ENCODE data around the gene KCTD8. TPM values are rescaled to one million over a fixed set of nuclear protein-coding genes. Genes with fewer than 3 reads are reported as not detected.

Gene KCTD8
- total RNA-seq, 1 experiment from 2014 or later: 3.8 TPM

DNA sequence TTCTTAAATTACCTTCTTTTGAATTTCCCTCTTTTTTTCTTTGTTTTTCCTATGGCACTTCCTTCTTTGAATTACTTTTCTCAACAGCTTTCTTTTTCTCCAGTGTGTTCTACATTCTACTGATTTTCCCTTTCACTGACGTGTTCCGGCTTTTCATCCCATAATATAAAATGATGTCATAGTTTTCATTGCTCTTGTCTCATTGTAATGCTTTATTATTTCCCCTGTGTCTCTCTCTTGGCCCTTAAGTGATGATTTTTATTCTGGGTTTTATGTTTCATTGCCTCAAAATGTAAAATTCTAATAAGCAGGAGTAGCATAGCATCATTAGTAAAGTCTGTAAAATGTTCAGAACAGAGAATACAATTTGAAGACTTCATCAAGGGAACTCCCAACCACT is 299.3 kb downstream of the KCTD8 start:
- TF ChIP-seq, protein P1, sequence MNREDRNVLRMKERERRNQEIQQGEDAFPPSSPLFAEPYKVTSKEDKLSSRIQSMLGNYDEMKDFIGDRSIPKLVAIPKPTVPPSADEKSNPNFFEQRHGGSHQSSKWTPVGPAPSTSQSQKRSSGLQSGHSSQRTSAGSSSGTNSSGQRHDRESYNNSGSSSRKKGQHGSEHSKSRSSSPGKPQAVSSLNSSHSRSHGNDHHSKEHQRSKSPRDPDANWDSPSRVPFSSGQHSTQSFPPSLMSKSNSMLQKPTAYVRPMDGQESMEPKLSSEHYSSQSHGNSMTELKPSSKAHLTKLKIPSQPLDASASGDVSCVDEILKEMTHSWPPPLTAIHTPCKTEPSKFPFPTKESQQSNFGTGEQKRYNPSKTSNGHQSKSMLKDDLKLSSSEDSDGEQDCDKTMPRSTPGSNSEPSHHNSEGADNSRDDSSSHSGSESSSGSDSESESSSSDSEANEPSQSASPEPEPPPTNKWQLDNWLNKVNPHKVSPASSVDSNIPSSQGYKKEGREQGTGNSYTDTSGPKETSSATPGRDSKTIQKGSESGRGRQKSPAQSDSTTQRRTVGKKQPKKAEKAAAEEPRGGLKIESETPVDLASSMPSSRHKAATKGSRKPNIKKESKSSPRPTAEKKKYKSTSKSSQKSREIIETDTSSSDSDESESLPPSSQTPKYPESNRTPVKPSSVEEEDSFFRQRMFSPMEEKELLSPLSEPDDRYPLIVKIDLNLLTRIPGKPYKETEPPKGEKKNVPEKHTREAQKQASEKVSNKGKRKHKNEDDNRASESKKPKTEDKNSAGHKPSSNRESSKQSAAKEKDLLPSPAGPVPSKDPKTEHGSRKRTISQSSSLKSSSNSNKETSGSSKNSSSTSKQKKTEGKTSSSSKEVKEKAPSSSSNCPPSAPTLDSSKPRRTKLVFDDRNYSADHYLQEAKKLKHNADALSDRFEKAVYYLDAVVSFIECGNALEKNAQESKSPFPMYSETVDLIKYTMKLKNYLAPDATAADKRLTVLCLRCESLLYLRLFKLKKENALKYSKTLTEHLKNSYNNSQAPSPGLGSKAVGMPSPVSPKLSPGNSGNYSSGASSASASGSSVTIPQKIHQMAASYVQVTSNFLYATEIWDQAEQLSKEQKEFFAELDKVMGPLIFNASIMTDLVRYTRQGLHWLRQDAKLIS (CRISPR knock-in tag; IDR thresholded peaks at IDR 0.05; ENCODE audit: borderline replicate concordance): no peak
- no peak for TF ChIP-seq RELA (CRISPR knock-in tag; IDR thresholded peaks at IDR 0.05; ENCODE audit: borderline replicate concordance)
- TF ChIP-seq ERG (CRISPR knock-in tag; IDR thresholded peaks at IDR 0.05): no peak
- no peak for TF ChIP-seq FOXJ3 (CRISPR knock-in tag; IDR thresholded peaks at IDR 0.05; ENCODE audit: borderline replicate concordance)
- TF ChIP-seq FOXK1 (CRISPR knock-in tag; IDR thresholded peaks at IDR 0.05): no peak
- TF ChIP-seq MYBL2 (CRISPR knock-in tag; IDR thresholded peaks at IDR 0.05): no peak
- TF ChIP-seq, protein P2, sequence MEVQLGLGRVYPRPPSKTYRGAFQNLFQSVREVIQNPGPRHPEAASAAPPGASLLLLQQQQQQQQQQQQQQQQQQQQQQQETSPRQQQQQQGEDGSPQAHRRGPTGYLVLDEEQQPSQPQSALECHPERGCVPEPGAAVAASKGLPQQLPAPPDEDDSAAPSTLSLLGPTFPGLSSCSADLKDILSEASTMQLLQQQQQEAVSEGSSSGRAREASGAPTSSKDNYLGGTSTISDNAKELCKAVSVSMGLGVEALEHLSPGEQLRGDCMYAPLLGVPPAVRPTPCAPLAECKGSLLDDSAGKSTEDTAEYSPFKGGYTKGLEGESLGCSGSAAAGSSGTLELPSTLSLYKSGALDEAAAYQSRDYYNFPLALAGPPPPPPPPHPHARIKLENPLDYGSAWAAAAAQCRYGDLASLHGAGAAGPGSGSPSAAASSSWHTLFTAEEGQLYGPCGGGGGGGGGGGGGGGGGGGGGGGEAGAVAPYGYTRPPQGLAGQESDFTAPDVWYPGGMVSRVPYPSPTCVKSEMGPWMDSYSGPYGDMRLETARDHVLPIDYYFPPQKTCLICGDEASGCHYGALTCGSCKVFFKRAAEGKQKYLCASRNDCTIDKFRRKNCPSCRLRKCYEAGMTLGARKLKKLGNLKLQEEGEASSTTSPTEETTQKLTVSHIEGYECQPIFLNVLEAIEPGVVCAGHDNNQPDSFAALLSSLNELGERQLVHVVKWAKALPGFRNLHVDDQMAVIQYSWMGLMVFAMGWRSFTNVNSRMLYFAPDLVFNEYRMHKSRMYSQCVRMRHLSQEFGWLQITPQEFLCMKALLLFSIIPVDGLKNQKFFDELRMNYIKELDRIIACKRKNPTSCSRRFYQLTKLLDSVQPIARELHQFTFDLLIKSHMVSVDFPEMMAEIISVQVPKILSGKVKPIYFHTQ (CRISPR knock-in tag; IDR thresholded peaks at IDR 0.05): no peak
- no peak for TF ChIP-seq EMX1 (CRISPR knock-in tag; IDR thresholded peaks at IDR 0.05)
- CTCF ChIA-PET: no interaction called here

GRCh38 chr4:44147571-44148075 is 301.0 kb downstream of the KCTD8 start:
- Mint-ChIP-seq H3K4me3 (no peak overlapping the region), H3K36me3 (peaks cover 17% of the 10 kb centered on the region), H3K27ac (no peak overlapping the region), H3K4me1 (peaks cover 23% of the 10 kb centered on the region), H3K9me3 (peaks cover 27% of the 10 kb centered on the region), H3K27me3 (ENCODE audit: low read depth) (no peaks in the 10 kb centered on the region)
- ChIA-PET POLR2A (no interaction called here), CTCF (no interaction called here)
- TF ChIP-seq IRF2 (CRISPR knock-in tag; IDR thresholded peaks at IDR 0.05; ENCODE audit: borderline replicate concordance, low read depth) (no peak), NFE2L1 (CRISPR knock-in tag; IDR thresholded peaks at IDR 0.05) (no peak), RELA (CRISPR knock-in tag; IDR thresholded peaks at IDR 0.05; ENCODE audit: borderline replicate concordance) (no peak), ZNF416 (CRISPR knock-in tag; IDR thresholded peaks at IDR 0.05) (no peak), ZNF219 (CRISPR knock-in tag; IDR thresholded peaks at IDR 0.05; ENCODE audit: borderline replicate concordance) (no peak), HMGA2 (CRISPR knock-in tag; IDR thresholded peaks at IDR 0.05) (no peak), TEAD1 (CRISPR knock-in tag; IDR thresholded peaks at IDR 0.05) (no peak), JUN (CRISPR knock-in tag; IDR thresholded peaks at IDR 0.05) (no peak), NR2C2 (CRISPR knock-in tag; IDR thresholded peaks at IDR 0.05) (no peak), SP1 (CRISPR knock-in tag; conservative IDR thresholded peaks at IDR 0.05) (no peak), ATF1 (CRISPR knock-in tag; IDR thresholded peaks at IDR 0.05) (no peak), FOXJ3 (CRISPR knock-in tag; IDR thresholded peaks at IDR 0.05; ENCODE audit: borderline replicate concordance) (no peak), ZBTB21 (CRISPR knock-in tag; IDR thresholded peaks at IDR 0.05; ENCODE audit: borderline replicate concordance) (no peak), MYBL2 (CRISPR knock-in tag; IDR thresholded peaks at IDR 0.05) (no peak), ZNF671 (CRISPR knock-in tag; IDR thresholded peaks at IDR 0.05) (no peak)
- TF ChIP-seq, protein P3, sequence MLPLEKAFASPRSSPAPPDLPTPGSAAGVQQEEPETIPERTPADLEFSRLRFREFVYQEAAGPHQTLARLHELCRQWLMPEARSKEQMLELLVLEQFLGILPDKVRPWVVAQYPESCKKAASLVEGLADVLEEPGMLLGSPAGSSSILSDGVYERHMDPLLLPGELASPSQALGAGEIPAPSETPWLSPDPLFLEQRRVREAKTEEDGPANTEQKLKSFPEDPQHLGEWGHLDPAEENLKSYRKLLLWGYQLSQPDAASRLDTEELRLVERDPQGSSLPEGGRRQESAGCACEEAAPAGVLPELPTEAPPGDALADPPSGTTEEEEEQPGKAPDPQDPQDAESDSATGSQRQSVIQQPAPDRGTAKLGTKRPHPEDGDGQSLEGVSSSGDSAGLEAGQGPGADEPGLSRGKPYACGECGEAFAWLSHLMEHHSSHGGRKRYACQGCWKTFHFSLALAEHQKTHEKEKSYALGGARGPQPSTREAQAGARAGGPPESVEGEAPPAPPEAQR (CRISPR knock-in tag; IDR thresholded peaks at IDR 0.05): no peak
- TF ChIP-seq, protein P4, sequence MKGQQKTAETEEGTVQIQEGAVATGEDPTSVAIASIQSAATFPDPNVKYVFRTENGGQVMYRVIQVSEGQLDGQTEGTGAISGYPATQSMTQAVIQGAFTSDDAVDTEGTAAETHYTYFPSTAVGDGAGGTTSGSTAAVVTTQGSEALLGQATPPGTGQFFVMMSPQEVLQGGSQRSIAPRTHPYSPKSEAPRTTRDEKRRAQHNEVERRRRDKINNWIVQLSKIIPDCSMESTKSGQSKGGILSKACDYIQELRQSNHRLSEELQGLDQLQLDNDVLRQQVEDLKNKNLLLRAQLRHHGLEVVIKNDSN (CRISPR knock-in tag; IDR thresholded peaks at IDR 0.05): no peak
- TF ChIP-seq, protein P5, sequence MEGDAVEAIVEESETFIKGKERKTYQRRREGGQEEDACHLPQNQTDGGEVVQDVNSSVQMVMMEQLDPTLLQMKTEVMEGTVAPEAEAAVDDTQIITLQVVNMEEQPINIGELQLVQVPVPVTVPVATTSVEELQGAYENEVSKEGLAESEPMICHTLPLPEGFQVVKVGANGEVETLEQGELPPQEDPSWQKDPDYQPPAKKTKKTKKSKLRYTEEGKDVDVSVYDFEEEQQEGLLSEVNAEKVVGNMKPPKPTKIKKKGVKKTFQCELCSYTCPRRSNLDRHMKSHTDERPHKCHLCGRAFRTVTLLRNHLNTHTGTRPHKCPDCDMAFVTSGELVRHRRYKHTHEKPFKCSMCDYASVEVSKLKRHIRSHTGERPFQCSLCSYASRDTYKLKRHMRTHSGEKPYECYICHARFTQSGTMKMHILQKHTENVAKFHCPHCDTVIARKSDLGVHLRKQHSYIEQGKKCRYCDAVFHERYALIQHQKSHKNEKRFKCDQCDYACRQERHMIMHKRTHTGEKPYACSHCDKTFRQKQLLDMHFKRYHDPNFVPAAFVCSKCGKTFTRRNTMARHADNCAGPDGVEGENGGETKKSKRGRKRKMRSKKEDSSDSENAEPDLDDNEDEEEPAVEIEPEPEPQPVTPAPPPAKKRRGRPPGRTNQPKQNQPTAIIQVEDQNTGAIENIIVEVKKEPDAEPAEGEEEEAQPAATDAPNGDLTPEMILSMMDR (IDR thresholded peaks at IDR 0.05): no peak
- DNase-seq (ENCODE audit: low spot score): no peak
- no peak for ATAC-seq

More for the DNA sequence above, 299.3 kb downstream of the KCTD8 start:
- Mint-ChIP-seq H3K4me1 (peaks cover 23% of the 10 kb centered on the region), H3K9me3 (peaks cover 27% of the 10 kb centered on the region), H3K27me3 (ENCODE audit: low read depth) (no peaks in the 10 kb centered on the region), H3K4me3 (no peak overlapping the region), H3K27ac (peak overlapping the region; percentile 46; the same call in 1 of the 2 replicates), H3K36me3 (peaks cover 17% of the 10 kb centered on the region)
- POLR2A ChIA-PET: no interaction called here
- DNase-seq (ENCODE audit: low spot score) (no peak), ATAC-seq (no peak)
